Inflammatory macrophage treated with lipopolysaccharide for 4 hours (primary cell): ENCODE measurements around the gene NOL6.
"Not testable (repeated sequence)": the region's sequence is repeated elsewhere in the genome, so short reads cannot be mapped to it uniquely, and the experiment has no call there.

ENCODE experiments used
- DNase-seq: peaks from one replicate; pipeline ENCODE4 v3.0.0-alpha.2; 2020

Gene NOL6

DNA sequence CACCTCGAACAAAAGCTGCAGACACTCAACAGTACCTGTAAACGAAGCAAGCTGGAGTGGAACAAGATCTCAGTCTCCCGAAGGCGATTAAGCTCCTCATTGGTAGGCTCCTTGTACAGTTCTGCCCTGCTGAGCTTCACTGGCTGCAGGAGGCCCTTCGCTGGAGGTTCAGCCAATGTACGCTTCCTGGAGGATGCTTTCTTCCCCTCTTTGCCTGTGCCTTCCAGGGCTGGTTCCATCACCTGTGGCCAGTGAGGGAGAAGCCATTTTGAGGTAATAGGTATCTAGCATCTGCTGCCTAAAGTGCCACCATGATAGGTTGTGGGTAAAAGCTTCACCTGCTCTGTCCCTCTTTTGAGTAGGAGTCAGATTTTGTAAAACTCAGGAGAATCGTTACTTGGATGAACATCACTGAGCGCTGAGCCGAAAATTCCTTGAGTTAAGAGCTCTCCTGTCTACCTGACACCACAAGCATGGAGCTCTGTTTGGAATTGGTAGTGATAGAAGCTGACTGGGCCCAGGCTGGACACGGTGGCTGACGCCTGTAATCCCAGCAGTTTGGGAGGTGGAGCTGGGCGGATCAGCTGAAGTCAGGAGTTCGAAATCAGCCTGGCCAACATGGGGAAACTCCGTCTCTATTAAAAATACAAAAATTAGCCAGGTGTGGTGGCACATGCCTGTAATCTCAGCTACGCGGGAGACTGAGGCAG, 1.4 kb downstream of the NOL6 start:
- no peak for DNase-seq

DNA sequence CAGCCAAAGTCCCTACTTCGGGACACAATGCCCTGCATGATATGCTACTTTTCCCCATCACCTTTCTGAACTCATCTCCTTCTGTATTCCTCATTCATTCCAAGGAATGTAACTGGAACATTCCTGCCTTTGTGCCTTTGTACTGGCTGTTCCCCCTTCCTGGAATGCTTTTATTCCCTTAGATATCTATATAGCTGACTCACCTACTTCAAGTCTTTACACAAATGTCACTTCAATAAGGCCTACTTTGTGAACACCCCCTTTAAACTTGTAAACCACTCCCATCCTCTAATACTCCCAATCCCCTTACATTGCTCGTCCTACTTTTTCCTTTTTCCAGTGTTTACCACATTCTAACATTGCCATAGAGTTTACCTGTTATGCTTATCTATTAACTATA, 2.4 kb downstream of the NOL6 start:
- DNase-seq: no peak

DNA sequence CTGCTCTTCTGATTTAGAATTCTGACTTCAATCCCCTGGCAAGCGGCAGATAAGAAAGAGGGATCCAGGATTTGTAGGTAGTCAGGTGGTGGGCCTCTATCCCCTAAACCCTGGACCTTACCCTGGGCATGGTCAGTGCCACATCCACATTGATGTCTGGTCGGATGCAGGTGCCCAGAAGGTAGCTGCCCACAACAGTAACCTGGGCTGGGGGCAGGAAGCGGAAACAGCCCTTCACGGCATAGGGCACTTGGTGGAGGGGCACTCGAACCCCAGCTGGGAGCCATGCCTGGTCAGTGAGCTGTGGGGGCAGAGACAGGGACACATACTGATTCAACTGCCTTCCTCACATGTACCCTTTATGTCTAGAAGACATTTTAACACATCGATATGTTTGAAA, 3.8 kb downstream of the NOL6 start:
- no peak for DNase-seq

DNA sequence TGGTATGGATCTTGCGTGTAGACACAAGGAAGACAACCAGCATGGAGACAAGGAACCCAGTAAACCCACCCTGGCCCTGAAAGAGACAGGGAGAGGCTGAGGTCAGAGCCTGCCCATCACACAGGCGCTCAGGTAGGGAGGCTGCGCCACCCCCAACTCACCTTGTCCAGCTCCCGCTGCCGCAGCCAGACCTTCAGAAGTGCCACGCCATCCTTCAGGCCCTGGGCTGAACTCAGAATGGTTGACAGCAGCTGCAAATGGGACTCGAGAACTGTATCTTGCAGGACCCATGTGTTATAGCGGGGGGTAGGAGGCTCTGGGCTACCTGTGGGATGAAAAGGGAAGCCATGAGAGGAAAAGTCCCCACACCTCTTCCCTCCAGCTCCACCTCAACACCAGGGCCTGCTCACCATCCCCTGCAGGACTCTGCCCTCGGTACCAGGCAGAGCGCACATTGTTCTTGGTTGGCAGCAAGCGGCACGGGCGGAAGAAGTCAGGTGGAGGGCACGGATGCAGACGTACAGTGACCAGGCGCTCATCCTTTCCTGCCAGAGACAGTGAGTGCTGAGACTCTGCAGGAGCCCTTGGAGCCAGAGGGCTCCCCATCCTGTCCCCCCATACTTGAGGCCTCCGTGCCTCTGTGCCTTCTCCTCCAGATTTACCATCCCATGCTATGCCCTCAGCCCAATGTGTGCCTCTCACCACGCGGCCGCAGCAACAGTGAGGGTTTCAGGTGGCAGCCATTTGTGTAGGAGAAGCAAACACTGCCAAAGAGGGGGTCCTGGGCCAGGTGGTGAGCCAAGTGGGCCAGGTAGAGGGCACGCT, 4.7 kb downstream of the NOL6 start:
- no peak for DNase-seq

DNA sequence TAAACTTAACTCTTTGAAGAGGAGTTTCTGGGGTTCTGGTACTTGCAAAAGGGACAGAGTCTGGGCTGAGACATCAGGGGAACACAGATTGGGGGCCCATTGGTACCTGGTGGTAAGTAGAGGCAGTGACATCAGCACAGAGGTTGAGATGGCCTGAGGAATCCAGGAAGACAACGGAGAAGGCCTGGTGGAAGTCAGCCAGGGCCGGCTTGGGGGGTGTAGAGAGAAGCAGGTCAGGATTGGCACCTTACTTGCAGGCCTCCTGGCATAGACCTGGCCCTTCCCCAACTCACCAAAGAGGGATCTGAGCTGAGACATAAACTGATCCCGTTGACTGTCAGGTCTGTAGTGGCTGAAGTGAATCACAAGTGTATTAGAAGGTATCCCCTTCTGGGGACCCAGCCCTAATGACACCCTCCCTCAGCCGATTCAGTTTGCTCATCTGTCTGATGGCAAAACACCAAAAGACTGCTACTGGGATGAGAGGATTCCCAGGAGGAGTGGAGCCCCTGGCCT, 5.5 kb downstream of the NOL6 start:
- DNase-seq: no peak

DNA sequence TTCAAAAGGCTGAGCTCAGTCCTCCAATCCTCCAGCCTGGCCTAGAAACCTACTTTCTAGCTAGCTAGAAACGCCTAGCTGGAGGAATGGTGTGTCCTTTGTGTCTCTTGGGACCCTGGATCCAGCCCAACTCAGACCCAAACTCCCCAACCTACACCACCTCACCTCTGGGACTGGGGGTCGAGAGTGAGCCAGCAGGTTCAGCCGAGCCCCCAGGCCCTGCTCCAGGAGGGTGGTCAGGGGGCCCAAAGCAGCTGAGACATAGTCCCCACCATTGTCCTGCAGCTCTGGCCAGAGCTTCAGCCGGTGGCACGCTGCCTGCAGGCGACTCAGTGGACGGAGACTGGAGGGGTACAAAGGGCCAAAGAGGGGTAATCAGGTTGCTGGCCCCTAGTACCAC, 6.2 kb downstream of the NOL6 start:
- no peak for DNase-seq

DNA sequence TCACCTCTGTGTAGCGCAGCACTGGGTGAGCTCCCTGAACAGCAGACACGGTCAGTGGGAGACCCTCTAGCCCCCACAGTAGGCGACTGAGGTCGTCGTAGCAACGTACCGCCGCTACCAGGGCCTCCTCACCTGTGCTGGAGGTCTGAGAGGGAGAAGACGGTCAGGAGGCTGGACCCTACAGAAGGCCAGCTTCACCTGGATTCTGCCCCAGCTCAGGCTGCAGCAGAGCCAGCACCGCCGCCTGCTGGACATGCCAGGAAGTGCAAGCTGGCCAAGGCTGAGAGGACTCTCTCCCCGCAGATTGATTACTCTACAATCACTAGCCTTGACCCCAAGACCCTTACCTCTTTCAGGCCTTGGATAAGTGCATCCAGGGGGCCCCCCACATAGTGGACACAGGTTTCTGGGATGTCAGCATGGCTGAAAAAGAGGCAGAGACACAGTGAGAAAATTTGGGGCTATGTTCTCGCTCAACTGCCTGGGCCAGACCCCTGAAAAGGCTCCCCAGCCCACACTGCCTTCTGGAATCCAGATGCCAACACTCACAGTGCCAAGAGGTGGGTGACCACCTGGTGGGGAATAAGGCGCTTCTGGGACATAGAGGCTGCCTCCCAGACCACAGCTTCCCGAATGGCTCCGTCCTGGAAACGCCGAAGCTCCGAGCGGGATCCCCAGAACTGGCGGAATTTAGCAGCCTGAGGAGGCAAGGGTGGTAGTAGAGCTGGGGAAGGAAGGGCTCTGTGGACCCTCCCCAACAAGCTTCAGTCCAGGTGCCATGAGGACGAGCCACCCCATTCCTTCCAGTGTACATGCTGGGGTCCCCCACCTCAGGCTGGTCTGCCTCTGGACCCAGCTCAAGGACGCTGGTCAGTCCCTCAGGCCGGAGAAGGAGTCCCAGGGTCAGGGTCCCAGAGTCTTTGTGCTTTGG, 6.9 kb downstream of the NOL6 start:
- peak; percentile 46 for DNase-seq

DNA sequence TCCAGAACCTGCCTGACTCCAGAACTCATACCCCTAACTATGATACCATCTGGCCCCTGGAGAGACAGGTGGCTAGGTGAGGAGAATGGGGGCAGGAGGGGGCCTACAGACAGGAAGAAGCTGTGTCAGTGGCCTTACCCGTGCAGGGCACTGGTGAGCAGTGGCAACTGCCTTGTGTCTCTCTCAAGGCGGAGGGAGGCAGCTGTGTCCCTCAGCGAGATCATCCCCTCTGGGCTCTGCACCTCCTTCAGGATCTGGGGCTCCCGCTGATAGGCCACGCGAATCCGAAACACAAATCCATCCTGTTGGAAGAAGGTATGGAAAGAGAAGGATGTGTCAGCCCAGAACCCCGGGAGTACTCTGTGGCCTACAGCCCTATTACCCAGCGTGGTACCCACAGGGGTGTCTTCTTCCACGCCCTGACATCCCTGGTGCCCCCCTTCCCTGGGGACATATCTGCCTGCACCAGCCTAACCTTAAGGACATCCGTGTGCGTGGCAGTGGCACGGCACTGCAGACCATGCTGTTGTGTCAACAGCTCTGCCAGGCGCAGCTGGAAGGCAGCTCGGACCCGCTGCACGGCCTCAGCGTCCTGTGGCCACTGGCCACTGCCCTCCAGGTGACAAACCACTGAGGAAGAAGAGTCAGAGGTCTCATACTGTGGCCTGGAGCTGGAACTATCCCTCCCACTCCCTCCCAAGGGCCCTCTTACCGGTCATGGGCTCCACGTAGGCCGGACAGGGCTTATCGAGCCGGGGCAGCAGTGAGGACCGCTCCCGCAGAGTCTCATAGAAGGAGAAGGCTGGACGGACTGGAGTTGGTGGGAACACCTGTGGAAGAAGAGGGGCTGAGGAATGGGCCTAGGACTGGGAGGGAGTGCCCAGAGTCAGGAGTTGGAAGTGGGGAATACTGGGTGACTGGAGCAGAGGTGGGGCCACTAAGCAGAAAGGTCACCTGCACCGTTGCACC, 7.8 kb downstream of the NOL6 start:
- DNase-seq: no peak

DNA sequence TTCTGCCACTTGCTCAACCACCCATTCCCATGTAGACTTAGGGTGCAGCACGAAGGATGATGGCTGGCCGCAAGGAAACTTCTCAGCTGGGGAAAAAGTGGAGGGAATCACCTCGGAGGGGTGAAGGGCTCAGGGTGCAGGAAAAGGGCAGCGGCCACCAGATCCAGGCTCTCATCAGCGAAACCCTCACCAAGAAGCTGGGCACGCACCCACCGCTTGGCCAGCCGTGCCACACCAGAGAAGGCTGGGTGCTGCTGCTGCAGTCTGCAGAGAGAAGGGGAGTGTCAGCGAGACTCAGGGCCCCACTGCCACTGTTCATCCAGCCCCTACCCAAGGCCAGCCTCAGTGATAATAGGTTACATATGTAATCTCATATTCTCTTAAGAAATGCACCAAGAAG, 8.6 kb downstream of the NOL6 start:
- no peak for DNase-seq

DNA sequence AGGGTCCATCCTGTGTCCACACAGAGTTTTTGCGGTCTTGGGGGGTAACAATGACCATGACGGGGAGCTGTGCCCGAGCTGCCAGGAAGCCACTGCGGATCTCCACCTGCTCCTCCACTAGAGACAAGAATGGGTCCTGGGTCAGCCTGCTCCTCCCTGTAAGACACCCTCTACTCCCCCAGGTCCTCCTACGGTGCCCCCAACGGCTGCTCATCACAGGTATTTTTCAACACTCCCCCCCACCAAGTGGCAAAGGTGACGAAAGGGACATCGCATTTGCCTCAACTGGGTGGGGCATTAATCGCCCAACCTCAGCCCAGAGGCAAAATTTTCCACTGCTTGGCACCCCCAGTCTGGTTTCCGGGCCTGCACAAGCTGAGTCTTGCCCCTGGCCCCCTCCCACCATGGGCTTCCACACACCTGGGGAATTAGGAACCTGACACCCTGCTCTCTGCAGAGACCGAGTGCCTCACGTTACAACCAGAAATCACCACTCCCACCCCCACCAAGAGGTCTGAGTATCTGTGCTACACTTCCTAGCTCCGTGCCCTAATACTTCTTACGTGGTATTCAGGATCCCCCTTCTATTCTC, 9.6 kb downstream of the NOL6 start:
- no peak for DNase-seq

DNA sequence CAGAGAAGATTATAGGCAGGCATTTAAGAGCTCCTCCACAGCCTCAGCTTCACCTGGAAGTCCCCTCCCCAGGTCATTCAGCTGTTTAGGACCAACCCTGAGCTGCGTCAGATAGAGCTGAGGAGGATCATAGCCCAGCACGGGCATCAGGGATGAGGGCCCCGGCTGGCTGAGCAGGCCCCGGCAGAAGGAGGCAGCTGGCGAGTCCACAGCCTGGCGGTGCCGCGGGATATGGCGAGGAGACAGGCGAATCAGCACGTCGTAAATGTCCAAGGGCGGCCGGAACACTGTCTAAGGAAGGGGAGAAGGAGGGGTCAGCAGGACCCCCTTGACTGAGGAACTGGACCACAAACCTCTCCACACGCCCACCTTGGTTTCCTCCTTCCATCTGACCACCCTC, 10.6 kb downstream of the NOL6 start:
- no peak for DNase-seq

DNA sequence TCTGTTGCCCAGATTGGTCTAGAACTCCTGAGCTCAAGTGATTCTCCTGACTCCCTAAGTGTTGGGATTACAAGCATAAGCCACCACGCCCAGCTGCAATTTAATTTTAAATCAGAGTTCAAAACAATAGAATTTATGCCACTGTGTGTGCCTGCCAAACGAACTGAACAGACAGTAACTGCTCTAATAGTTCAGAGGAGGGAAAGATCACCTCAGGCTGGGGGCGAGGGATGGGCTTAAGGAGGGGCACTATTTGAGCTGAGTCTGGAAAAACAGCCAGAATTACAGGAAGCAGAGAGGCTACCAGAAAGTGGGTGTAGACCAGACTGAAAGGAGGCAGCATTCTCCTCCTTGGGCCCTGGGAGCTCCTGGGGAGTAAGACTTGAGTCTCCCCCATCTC, 12.2 kb downstream of the NOL6 start:
- DNase-seq: no peak

DNA sequence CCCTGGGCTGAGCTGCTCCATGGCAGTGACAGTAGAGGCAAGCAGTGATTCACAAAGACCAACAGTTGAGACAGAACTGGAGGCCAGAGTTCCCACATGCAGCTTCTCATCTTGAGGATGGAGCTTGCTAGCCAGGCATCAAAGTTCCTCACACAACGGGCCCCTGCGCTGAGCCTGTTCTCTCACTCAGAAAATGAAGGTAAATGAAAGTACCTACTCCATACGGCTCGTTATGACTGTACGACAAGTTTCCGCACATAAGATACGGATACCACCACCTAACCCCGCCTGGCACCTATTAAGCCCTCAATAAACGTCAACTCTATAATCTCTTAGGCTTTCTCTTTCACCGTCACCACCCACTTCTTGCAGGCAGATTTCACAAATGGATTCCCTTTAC, 12.9 kb downstream of the NOL6 start:
- no peak for DNase-seq

DNA sequence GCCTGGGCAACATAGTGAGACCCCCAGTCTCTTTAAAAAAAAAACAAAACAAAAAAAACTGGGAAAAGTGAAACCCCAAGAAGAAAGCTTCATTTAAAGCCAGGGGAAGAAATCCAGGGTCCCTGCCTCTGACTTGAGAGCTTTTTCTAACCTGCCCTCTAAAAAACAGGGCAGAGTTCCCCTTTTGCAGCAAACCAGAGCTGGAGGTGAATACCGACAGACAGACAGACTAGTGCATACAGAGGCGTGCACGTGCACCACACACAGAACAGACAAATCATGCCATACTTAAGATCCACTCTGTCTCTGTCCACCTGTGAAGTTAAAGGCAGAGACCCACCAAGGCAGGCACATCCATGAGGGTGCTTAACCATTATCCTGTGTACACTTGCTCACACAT, 14.6 kb downstream of the NOL6 start:
- DNase-seq: no peak

DNA sequence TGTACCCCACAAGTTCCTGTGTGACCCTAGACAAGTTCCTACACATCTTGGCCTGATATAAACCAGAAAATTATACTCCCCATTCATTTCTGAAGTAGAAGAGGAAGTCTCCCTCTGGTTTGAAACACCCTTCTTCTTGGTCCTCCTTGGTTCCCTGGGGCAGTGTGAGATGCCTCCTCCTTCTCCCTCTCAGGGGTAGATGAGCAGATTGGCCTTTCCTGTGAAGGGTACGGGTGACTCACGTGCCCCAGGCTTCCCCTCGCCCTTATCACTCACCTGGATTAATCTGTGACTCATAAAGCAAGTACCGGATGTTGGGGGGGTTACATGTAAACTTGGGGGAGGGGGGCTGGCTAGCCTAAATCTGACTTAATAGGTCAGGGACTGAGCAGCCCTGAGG, 15.3 kb downstream of the NOL6 start:
- DNase-seq: no peak

DNA sequence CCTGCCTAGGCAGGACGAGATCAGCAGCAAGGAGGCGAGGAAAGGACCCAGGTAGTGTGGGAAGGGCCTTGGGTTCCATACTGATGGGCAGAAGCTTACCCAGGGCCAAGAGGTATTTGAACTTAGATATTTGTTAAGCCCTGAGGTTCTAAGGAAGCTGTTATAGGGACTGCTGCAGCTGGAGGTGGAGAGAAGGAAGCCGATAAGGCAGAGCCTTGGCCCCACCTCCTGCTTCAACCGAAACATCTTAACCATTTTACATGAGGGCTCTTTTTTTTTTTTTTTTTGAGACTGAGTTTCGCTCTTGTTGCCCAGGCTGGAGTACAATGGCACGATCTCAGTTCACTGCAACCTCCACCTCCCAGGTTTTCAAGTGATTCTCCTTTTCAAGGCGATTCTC, 17.8 kb downstream of the NOL6 start:
- DNase-seq: no peak

DNA sequence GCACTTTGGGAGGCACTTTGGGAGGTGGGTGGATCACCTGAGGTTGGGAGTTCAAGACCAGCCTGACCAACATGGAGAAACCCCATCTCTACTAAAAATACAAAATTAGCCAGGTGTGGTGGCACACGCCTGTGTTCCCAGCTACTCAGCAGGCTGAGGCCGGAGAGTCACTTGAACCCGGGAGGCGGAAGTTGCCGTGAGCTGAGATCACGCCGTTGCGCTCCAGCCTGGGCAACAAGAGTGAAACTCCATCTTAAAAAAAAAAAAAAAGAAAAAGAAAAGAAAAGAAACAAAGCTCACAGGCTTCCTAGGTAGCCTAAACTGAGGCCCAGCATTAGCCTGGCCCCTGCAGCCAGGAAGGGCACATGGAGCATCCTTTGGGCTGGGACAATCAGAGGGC, 18.3 kb downstream of the NOL6 start:
- DNase-seq: not testable (repeated sequence)

DNA sequence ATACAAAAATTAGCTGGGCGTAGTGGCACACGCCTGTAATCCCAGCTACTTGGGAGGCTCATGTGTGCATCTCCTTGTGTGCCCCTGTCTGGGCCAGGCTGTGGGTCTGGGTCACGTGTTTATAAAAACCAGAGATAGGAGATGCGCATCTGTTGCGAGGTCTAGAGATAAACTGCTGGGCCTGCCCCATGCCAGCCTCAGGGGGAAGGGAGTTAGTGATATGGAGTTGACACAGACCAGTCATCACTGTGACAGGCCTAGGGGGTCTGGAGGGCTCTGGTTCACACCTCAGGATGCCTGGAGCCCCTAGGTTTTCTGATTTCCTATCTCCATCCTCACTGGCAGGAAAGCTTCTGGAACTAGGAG, 19.1 kb downstream of the NOL6 start:
- DNase-seq: not testable (repeated sequence)

DNA sequence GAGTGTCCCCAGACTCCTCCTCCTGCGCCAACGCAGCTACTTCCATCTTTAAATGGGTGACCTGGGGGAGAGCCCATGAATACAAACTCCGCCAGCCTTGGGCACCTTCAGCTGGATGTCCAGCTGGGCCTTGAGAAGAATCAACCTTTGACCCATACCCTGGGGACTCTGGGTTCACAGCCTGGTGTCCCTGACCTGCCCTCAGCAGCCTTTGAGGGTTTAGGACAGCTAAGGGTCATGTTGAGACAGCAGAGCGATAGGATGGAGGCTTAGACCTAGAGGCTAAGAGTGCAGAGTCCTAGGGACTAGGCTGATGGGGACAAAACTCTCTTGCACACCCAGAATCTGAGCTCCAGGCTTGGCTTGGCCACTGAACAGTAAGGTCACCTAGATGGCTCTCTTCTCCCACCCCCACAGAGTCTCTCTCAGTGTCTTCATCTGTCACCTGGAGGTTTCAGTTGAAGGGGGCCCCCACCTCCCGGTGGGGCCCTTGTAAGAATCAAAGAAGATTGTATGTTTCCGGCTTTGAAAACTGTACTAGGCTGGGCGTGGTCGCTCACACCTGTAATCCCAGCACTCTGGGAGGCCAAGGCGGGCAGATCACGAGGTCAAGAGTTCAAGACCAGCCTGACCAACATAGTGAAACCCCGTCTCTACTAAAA, 19.6 kb downstream of the NOL6 start:
- no peak for DNase-seq

DNA sequence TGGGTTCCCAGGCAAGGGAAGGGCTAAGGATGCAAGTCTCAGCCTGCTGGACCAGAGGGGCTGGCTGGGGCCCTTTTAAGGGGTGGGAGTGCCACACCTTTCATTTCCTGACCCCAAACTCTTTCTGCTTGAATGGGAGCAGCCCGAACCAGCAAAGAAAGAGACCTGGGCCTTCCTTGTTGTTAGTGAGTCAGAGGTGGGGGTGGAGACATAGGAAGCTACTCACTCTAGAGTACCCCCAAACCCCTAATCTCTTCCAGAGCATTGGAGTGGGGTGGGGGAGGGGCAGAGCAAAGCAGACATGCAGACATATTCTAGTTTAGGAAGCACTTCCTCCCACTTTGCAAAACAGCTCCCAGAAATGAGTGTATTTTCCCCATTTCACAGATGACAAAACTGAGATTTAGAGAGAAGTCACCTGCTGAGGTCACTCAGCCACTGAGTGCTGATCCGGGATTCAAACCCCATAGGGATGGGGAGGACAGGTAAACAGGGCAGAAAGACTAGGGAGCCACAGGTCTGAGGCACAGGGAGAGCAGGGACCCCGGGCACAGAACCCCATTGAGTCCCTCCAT, 20.4 kb downstream of the NOL6 start:
- DNase-seq: no peak

DNA sequence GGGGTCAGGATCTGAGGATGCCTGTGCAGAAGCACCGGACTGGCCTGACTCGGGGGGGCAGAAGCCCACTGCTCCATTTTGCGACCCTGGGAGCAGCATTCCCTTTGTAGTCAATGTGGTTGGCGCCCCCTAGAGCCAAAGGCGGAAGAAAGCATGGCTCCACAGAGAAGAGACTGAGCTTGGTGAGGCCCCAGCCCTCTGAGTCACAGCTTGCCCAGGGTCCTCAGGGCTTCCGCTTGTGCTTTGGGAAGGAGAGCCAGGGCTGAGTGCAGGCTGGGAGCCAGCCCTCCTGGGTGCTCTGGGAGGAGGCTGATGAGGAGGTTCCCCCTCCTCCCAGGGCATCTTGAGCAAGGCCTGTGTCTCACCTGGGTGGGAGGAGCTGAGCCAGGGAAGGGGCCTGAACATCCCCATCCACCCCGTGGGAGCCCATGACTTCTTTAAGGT, 20.9 kb downstream of the NOL6 start:
- DNase-seq: peak; percentile 66
